Activated CD4-positive, alpha-beta T cell treated with anti-CD3 and anti-CD28 coated beads for 36 hours (primary cell): ENCODE results near the gene CDC37L1. TPM values are rescaled to one million over a fixed set of nuclear protein-coding genes. Genes with fewer than 3 reads are reported as not detected.
A peak's percentile ranks its signal among the peaks of the same experiment; 100 is the strongest.

Experiments used
- ATAC-seq: fragments of 200-7000 bp; cut with Tn5 transposase; one replicate; pipeline ENCODE4 v1.10.0; 2021; ENCODE audit warnings: mild to moderate bottlenecking, moderate library complexity
- CTCF ChIA-PET: fragments of 350-600 bp; sonication (Branson Sonifier 250); formaldehyde crosslinking; loops from one replicate; lab custom pipeline; 2021; ENCODE audit warnings: antibody characterized with exemption; lab: Charles Lee
- POLR2A ChIA-PET: fragments of 350-600 bp; sonication (Branson Sonifier 250); formaldehyde crosslinking; loops from one replicate; lab custom pipeline; 2021; ENCODE audit warnings: antibody characterized with exemption, inconsistent platforms; lab: Charles Lee
- DNase-seq: peaks from one replicate; pipeline ENCODE4 v3.0.0-alpha.2; 2020
- H3K27ac Mint-ChIP-seq: one replicate; pipeline ENCODE4 v1.8.0; 2021; ENCODE audit warnings: mixed read lengths
- H3K27me3 Mint-ChIP-seq: one replicate; pipeline ENCODE4 v1.8.0; 2021; ENCODE audit warnings: mixed read lengths
- H3K36me3 Mint-ChIP-seq: one replicate; pipeline ENCODE4 v1.8.0; 2021; ENCODE audit warnings: low read depth, mixed read lengths
- H3K4me1 Mint-ChIP-seq: one replicate; pipeline ENCODE4 v1.8.0; 2021; ENCODE audit warnings: mixed read lengths
- H3K4me3 Mint-ChIP-seq: one replicate; pipeline ENCODE4 v1.8.0; 2021; ENCODE audit warnings: mild to moderate bottlenecking, moderate library complexity, mixed read lengths
- H3K9me3 Mint-ChIP-seq: one replicate; pipeline ENCODE4 v1.8.0; 2021; ENCODE audit warnings: low read depth, mixed read lengths
- intact Hi-C, 2 experiments: fragments of 100-400 bp; cut with DNase I in 1 of 2; cut with micrococcal nuclease in 1 of 2; formaldehyde crosslinking; loops; one replicate each; pipeline versions ENCODE4 v1.14.2 to v1.15.1; 2022 to 2024; cut with DNase I, micrococcal nuclease
- total RNA-seq, 2 experiments: library from RNA; stranded (reverse); gene quantifications; one replicate each; pipeline ENCODE4 v1.2.3, GENCODE V29; 2021

Gene CDC37L1
- total RNA-seq, 2 experiments from 2014 or later, result 8.0 to 9.8 TPM

DNA sequence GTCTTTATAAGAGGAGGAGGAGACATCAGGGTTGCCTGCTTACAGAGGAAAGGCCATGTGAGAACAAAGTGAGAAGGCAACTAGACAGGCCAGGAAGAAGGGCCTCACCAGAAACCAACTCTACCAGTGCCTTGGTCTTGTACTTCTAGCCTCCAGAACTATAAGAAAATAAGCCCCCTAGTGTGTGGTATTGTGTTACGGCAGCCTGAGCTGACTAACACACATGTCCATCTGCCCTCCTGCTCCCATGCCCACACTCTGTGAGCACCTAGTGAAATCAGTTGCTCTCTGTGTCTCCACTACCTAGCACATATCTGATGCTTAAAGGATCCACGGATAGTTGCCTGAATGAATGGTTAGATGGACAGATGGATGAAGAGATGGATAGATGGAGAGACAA is 54.8 kb downstream of the CDC37L1 start:
- intact Hi-C loops, result no loop called here
- no peak for DNase-seq
- ChIA-PET CTCF (interaction anchor here (0.6 to 2.0 kb wide), 3 partner anchors 15 to 36 kb away, joined by 3 to 5 read pairs (median 4); no protein-coding TSS in a partner anchor), POLR2A (no interaction called here)
- Mint-ChIP-seq H3K4me1 (peaks cover 43% of the 10 kb centered on the region), H3K36me3 (peaks cover 12% of the 10 kb centered on the region), H3K27ac (no peak overlapping the region), H3K9me3 (no peaks in the 10 kb centered on the region), H3K27me3 (no peaks in the 10 kb centered on the region), H3K4me3 (no peak overlapping the region)
- no peak for ATAC-seq

DNA sequence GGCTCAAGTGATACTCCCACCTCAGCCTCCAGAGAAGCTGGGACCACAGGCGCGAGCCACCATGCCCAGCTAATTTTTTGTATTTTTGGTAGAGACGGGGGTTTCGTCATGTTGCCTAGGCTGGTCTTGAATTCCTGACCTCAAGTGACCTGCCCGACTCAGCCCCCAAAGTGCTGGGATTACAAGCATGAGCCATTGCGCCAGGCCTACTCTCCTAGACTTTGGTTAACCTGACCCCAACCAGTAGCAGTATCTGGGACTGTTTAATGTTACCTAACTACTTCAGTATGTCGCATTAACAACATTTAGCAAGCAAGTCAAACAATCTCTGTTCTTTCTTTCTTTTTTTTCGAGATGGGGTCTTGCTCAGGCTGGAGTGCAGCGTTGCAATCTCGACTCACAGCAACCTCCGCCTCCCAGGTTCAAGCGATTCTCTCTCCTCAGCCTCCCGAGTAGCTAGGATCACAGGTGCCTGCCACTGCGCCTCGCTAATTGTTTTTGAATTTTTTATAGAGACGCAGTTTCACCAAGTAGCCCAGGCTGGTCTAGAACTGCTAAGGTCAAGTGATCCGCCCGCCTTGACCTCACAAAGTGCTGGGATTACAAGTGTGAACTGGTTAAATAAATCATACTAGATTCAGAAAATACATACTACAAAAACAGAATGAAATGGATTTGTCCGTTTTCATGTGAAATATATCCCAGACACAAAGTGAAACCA is 59.7 kb downstream of the CDC37L1 start:
- Mint-ChIP-seq H3K27ac (peak overlapping the region; percentile 93), H3K9me3 (no peaks in the 10 kb centered on the region), H3K4me3 (peak overlapping the region; percentile 88), H3K27me3 (no peaks in the 10 kb centered on the region), H3K36me3 (peaks cover 6% of the 10 kb centered on the region), H3K4me1 (peaks cover 44% of the 10 kb centered on the region)
- DNase-seq, result no peak
- intact Hi-C loops, result no loop called here
- POLR2A ChIA-PET, result no interaction called here
- CTCF ChIA-PET, result interaction anchor here (2.1 kb wide), 1 partner anchor 20 kb away, joined by 8 read pairs; no protein-coding TSS in a partner anchor
- no peak for ATAC-seq

DNA sequence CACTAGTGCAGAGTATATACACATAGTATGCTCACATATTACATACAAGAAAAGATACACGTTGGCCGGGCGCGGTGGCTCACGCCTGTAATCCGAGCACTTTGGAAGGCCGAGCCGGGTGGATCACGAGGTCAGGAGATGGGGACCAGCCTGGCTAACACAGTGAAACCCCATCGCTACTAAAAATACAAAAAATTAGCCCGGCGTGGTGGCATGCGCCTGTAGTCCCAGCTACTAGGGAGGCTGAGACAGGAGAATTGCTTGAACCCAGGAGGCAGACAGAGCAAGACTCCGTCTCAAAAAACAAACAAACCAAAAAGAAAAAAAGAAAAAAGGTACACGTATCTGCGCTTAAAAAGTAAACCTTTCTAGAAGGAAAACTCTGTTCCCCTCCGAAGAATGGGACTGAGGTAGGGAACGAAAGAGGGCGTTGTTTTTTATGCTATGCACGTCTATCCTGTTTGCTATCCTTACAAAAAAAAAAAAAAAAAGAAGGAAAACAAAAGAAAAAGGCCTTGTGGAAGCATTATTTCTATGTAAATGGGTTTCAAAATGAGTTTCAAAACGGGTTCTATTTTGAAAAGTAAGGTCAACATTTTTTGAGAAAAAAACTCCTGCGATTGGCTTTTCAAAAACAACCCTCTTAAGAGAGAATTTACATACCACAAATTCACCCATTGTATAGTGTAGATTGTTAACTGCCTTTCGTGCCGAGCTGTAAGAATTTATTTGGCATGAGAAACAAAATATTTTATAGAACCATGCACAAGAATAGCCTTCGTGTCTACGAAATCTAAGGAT is 60.4 kb downstream of the CDC37L1 start:
- H3K27me3 Mint-ChIP-seq, result no peaks in the 10 kb centered on the region
- POLR2A ChIA-PET, result interaction anchor here (0.6 to 1.2 kb wide), 2 partner anchors 59 to 234 kb away, joined by 3 to 4 read pairs; no protein-coding TSS in a partner anchor
- CTCF ChIA-PET, result interaction anchor here (0.6 to 2.1 kb wide), 7 partner anchors 19 to 1721 kb away, joined by 3 to 8 read pairs (median 3); no protein-coding TSS in a partner anchor
- ATAC-seq (no peak), DNase-seq (no peak)
- H3K27ac Mint-ChIP-seq, result peak overlapping the region; percentile 93
- H3K4me1 Mint-ChIP-seq, result peaks cover 39% of the 10 kb centered on the region
- intact Hi-C loops, result loop anchor here (1.0 to 10.0 kb wide), 8 partner anchors 53 to 698 kb away; partner anchors contain the start of genes PLPP6 (in 2 of the 2), CDC37L1 (in 1 of the 2), JAK2 (in 1 of the 2) and PLGRKT (in 1 of the 2)
- H3K36me3 Mint-ChIP-seq, result peaks cover 6% of the 10 kb centered on the region
- H3K9me3 Mint-ChIP-seq, result no peaks in the 10 kb centered on the region
- peak overlapping the region; percentile 88 for H3K4me3 Mint-ChIP-seq

DNA sequence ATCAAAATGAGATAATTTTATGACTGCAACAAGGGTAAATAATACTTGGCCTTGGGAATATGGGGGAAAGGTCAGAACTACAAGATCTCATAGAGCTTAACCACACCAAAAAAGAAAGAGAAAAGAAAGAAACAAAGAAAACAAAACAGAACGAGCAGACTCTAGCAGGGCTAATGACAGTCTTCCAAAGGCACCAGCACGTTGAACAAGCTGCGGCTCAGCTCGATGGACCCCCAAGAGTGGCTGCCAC is 60.9 kb downstream of the CDC37L1 start:
- no peaks in the 10 kb centered on the region for H3K9me3 Mint-ChIP-seq
- no peaks in the 10 kb centered on the region for H3K27me3 Mint-ChIP-seq
- H3K4me3 Mint-ChIP-seq, result peak overlapping the region; percentile 88
- H3K4me1 Mint-ChIP-seq, result peaks cover 38% of the 10 kb centered on the region
- peaks cover 6% of the 10 kb centered on the region for H3K36me3 Mint-ChIP-seq
- peak overlapping the region; percentile 93 for H3K27ac Mint-ChIP-seq
- DNase-seq, result no peak
- no peak for ATAC-seq
- CTCF ChIA-PET, result interaction anchor here (0.6 to 2.1 kb wide), 8 partner anchors 19 to 719 kb away, joined by 3 to 8 read pairs (median 3); partner anchors contain the start of gene CDC37L1
- POLR2A ChIA-PET, result interaction anchor here (0.6 to 1.2 kb wide), 2 partner anchors 59 to 234 kb away, joined by 3 to 4 read pairs; no protein-coding TSS in a partner anchor
- intact Hi-C loops, result loop anchor here (1.0 to 10.0 kb wide), 8 partner anchors 52 to 697 kb away; partner anchors contain the start of genes PLPP6 (in 2 of the 2), CDC37L1 (in 1 of the 2), JAK2 (in 1 of the 2) and PLGRKT (in 1 of the 2)

DNA sequence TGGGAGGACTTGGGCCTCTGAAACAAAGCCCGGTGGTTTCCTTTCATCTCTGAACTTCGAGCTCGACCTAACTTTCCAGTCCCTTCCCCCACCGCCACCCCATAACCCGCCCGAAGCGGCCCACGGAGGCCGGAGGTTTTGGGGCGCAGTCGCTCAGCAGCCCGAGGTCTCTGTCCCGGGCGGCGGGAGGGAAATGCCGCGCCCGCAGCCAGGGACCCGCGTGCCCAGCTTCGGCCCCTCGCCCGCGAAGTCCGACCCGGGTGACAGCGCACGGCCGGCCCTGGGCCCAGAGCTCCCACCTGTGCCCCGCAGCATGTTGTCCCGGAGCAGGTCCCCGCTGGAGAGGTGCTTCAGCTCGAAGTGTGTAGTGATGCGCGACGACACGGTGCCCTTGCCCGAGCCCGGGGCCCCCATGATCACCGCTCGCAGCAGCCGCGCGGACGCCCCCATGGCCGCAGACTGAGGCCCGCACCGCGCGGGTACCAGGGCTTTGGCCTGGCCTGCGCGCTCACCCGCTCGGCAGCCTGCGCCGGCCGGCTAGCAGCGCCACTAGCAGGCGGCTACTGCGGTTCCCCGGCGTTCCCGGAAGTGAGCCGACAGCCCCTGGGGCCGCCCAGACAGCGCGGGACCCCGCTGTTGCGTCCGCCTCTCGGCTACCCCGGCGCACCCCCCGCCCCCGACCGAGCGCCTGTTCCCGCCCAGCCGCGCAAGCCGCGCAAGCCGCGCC is 61.4 kb downstream of the CDC37L1 start, which contains the start of gene AK3:
AK3 (minus strand) TSS at position 565 of the 727 bp plus-strand sequence; CDS start at position 450, 115 bp downstream.
- ATAC-seq (peak; percentile 87), DNase-seq (peak; percentile 91)
- Mint-ChIP-seq H3K27me3 (no peaks in the 10 kb centered on the region), H3K4me1 (peaks cover 40% of the 10 kb centered on the region), H3K36me3 (peaks cover 6% of the 10 kb centered on the region), H3K9me3 (no peaks in the 10 kb centered on the region), H3K27ac (peak within 1 kb of the TSS; percentile 93), H3K4me3 (peak within 1 kb of the TSS; percentile 88)
- intact Hi-C loops, result loop anchor here (1.0 to 10.0 kb wide), 8 partner anchors 52 to 696 kb away; partner anchors contain the start of genes CDC37L1 (in 2 of the 2), PLPP6 (in 2 of the 2), JAK2 (in 1 of the 2) and PLGRKT (in 1 of the 2)
- ChIA-PET POLR2A (interaction anchor here (0.6 to 1.2 kb wide), 3 partner anchors 60 to 233 kb away, joined by 3 to 4 read pairs (median 3); partner anchors contain the start of gene CDC37L1), CTCF (interaction anchor here (0.6 to 2.1 kb wide), 9 partner anchors 18 to 718 kb away, joined by 3 to 8 read pairs (median 3); partner anchors contain the start of gene CDC37L1)

DNA sequence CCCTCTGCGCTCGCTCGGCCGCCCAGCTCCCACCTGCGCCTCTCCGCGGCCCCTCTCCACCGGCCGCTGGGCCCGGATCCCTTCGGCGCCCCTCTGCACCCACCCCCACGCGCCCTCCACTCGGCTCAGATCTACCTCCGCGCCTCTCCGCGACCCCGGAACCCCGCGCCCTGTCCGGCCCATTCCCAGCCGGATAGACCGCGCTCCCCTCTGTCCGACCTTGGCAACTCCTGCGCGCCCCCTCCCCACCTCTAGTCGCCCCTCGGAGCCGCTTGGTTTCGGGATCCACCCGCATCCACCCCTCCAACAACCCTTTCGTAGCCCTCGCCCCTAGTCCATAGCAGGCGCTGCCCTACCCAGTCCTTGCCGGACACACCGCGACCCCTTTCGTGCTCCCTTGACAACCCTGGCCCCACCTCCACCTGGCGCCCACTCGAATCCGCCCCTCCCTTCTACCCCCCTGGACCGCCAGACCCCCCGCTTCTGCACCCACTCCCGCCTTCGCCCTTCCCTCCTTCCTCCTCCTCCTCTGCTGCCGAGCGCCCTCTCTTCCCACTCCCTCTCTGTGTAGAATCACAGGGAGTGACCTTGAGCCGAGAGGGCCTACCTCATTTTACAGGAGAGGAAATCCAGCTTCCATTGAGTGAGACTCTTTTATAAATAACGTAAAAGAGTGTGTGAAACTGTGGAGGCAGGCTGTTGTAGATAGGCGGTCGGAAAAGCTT is 62.2 kb downstream of the CDC37L1 start:
- H3K27ac Mint-ChIP-seq, result peak overlapping the region; percentile 71
- ChIA-PET CTCF (interaction anchor here (0.6 to 1.7 kb wide), 7 partner anchors 56 to 646 kb away, joined by 3 to 5 read pairs (median 3); partner anchors contain the start of gene CDC37L1), POLR2A (interaction anchor here (0.6 to 1.0 kb wide), 3 partner anchors 59 to 1507 kb away, joined by 3 to 6 read pairs (median 5); partner anchors contain the start of gene CDC37L1)
- no peaks in the 10 kb centered on the region for H3K27me3 Mint-ChIP-seq
- ATAC-seq, result no peak
- H3K36me3 Mint-ChIP-seq, result peaks cover 6% of the 10 kb centered on the region
- intact Hi-C loops, result loop anchor here (1.0 to 10.0 kb wide), 7 partner anchors 51 to 696 kb away; partner anchors contain the start of genes CDC37L1 (in 1 of the 2), JAK2 (in 1 of the 2), PLGRKT (in 1 of the 2) and PLPP6 (in 1 of the 2)
- no peaks in the 10 kb centered on the region for H3K9me3 Mint-ChIP-seq
- peak; percentile 24 for DNase-seq
- H3K4me1 Mint-ChIP-seq, result peaks cover 45% of the 10 kb centered on the region
- peak overlapping the region; percentile 88 for H3K4me3 Mint-ChIP-seq

DNA sequence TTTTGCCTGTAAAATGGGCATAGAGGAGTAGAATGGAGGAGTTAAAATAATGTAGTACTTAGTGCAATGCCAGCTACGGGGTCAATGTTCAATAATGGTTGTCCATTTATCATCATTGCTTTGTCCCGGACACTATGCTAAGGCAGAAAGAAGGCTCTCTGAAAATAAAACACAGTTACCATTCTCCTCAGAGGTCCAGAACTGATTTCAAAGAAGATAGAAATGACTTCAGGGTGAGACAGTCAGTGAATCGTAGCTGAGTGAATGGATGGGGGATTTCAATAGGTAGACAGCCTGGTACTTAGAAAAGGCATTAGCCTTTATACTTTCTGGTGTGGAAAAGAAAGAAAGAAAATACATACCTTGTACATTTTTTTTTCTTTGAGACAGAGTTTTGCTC is 62.9 kb downstream of the CDC37L1 start:
- peak overlapping the region; percentile 88 for H3K4me3 Mint-ChIP-seq
- H3K27ac Mint-ChIP-seq, result peak overlapping the region; percentile 71
- H3K36me3 Mint-ChIP-seq, result peaks cover 6% of the 10 kb centered on the region
- H3K27me3 Mint-ChIP-seq, result no peaks in the 10 kb centered on the region
- no peak for ATAC-seq
- no peaks in the 10 kb centered on the region for H3K9me3 Mint-ChIP-seq
- ChIA-PET CTCF (interaction anchor here (0.6 to 1.7 kb wide), 5 partner anchors 55 to 183 kb away, joined by 3 to 5 read pairs (median 3); no protein-coding TSS in a partner anchor), POLR2A (interaction anchor here (0.6 to 0.7 kb wide), 4 partner anchors 9 to 867 kb away, joined by 3 to 5 read pairs (median 3); no protein-coding TSS in a partner anchor)
- H3K4me1 Mint-ChIP-seq, result peaks cover 50% of the 10 kb centered on the region
- no peak for DNase-seq
- intact Hi-C loops, result loop anchor here (5.0 to 10.0 kb wide), 2 partner anchors 357 to 695 kb away; partner anchors contain the start of gene PLGRKT (in 1 of the 2)

DNA sequence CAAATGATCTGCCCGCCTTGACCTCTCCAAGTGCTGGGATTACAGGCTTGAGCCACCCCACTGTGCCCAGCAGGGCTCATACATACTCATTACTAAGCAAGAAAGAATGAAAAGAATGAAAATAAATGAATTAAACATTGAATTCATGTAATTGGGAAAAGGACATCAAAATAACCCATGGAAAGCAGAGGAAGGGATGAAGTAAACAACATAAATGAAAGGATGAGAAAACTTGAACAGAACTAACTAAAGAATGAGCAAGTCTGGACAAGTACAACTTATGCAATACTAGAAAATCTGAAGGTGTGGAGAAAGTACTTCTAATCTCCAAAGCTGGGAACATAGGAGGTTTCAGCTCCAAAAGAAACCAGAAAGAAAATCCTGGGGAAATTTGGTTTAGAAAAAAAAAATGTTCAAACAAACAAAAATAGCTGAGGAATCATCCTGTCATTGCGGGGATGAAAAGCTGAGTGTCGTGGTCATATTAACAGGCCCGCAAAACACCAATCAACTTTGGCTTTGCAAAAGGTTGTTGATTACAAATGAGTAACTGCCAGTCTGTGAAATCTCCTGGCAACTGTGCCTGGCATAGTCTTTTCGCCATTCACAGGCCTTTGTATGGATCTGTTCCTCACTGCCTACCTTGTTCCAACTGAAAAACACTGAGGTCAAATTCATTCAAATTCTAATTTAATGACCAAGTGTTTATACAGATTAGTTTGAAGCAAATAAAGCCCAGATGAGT is 63.9 kb downstream of the CDC37L1 start:
- ChIA-PET CTCF (interaction anchor here (1.0 to 1.5 kb wide), 3 partner anchors 19 to 245 kb away, joined by 3 to 4 read pairs (median 3); no protein-coding TSS in a partner anchor), POLR2A (interaction anchor here (0.6 to 0.7 kb wide), 2 partner anchors 316 to 676 kb away, joined by 3 read pairs; no protein-coding TSS in a partner anchor)
- DNase-seq (no peak), ATAC-seq (no peak)
- Mint-ChIP-seq H3K4me3 (no peak overlapping the region), H3K9me3 (no peaks in the 10 kb centered on the region), H3K27ac (peak overlapping the region; percentile 31), H3K4me1 (peaks cover 44% of the 10 kb centered on the region), H3K27me3 (no peaks in the 10 kb centered on the region), H3K36me3 (peaks cover 6% of the 10 kb centered on the region)
- intact Hi-C loops, result loop anchor here (5.0 to 10.0 kb wide), 2 partner anchors 359 to 694 kb away; partner anchors contain the start of gene PLGRKT (in 1 of the 2)
